Thyroid gland (tissue), 4 donors: Measurements from ENCODE around the gene MAPKAPK2.

Experiments
- POLR2A ChIP-seq, 2 donors: fragments of 450-650 bp; IDR thresholded peaks; one replicate each; pipeline ENCODE4 v1.6.1; 2017; ENCODE audit warnings: antibody characterized with exemption in 2 of 2, mild to moderate bottlenecking in 2 of 2, moderate library complexity in 1 of 2
- TF ChIP-seq, protein P1 (sequence below), 6 experiments: fragments of 200-600 bp in 3 of 6; fragments of 450-650 bp in 3 of 6; sonication (generic) in 3 of 6; IDR thresholded peaks; one replicate each; pipeline ENCODE4 v1.5.1; 2016 to 2019; ENCODE audit warnings: antibody characterized with exemption in 6 of 6, mild to moderate bottlenecking in 2 of 6, inconsistent platforms in 1 of 6, moderate library complexity in 1 of 6

DNA sequence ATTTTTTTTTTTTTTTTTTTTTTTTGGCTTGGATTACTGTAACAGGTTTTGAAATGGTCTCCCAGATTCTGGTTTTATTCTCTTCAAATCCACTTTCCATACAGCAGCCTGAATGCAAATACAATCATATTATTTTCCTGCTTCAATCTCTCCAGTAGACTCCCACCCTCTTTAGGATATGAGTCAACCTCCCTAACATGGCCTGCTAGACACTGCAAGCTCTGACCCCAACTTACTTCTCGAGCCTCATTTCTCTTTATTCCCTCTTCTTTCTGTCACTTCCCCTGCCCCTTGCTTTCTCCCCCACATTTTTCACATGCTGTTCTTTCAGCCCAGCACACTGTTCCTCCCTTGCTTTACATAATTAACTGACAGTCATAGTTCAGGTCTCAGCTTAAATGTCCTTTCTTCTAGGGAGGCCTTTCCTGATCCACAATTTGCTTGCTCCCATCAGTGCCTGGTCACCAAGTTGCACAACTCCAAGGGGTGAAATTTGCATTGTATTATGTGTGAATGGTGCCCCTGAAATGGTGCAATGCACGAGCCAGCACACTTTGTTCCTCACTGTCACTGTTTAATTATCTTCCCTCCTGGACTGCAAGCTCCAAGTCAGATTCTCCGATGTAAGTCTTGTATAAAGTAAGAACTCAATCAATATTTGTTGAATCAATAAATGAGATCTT lies 63.8 kb downstream of the MAPKAPK2 start:
- TF ChIP-seq, protein P1, sequence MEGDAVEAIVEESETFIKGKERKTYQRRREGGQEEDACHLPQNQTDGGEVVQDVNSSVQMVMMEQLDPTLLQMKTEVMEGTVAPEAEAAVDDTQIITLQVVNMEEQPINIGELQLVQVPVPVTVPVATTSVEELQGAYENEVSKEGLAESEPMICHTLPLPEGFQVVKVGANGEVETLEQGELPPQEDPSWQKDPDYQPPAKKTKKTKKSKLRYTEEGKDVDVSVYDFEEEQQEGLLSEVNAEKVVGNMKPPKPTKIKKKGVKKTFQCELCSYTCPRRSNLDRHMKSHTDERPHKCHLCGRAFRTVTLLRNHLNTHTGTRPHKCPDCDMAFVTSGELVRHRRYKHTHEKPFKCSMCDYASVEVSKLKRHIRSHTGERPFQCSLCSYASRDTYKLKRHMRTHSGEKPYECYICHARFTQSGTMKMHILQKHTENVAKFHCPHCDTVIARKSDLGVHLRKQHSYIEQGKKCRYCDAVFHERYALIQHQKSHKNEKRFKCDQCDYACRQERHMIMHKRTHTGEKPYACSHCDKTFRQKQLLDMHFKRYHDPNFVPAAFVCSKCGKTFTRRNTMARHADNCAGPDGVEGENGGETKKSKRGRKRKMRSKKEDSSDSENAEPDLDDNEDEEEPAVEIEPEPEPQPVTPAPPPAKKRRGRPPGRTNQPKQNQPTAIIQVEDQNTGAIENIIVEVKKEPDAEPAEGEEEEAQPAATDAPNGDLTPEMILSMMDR (IDR thresholded peaks at IDR 0.05): no peak
- TF ChIP-seq POLR2A (IDR thresholded peaks at IDR 0.05): no peak
